Stimulated activated CD8-positive, alpha-beta memory T cell treated with anti-CD3 and anti-CD28 coated beads, Interleukin-12 subunit alpha, Interleukin-12 subunit beta, amount 100 ng/mL, for 4 hours (primary cell): ENCODE results near the gene CATSPERZ.
A peak's percentile ranks its signal among the peaks of the same experiment; 100 is the strongest.

Experiments used
- DNase-seq: peaks from one replicate; pipeline ENCODE4 v3.0.0-alpha.2; 2020; ENCODE audit warnings: low read depth

CATSPERZ gene

GRCh38 chr11:64299847-64300648, at the start of gene CATSPERZ:
Gene CATSPERZ, plus strand, starts transcription at chr11:64300358. Its CDS starts 53 bp downstream, at chr11:64300411.
- DNase-seq, result no peak

GRCh38 chr11:64250415-64251015, 49.6 kb upstream of the CATSPERZ start:
- no peak for DNase-seq

GRCh38 chr11:64251016-64251752, 49.0 kb upstream of the CATSPERZ start, which contains the start of gene PLCB3:
Gene PLCB3, plus strand, starts transcription at chr11:64251530. Its CDS starts 120 bp downstream, at chr11:64251650.
- DNase-seq, result peak; percentile 55

GRCh38 chr11:64251753-64252002, 48.5 kb upstream of the CATSPERZ start:
- DNase-seq, result no peak

GRCh38 chr11:64252003-64252872, 47.9 kb upstream of the CATSPERZ start:
- no peak for DNase-seq

GRCh38 chr11:64253043-64253442, 47.1 kb upstream of the CATSPERZ start:
- no peak for DNase-seq

GRCh38 chr11:64253481-64253880, 46.7 kb upstream of the CATSPERZ start:
- no peak for DNase-seq

- no peak for DNase-seq
These were observed 45.8 kb upstream of the CATSPERZ start for GRCh38 chr11:64254326-64254725.

GRCh38 chr11:64255135-64256128, 44.7 kb upstream of the CATSPERZ start:
- DNase-seq, result no peak

GRCh38 chr11:64256300-64256699, 43.9 kb upstream of the CATSPERZ start:
- no peak for DNase-seq

GRCh38 chr11:64258356-64258755, 41.8 kb upstream of the CATSPERZ start:
- no peak for DNase-seq

- DNase-seq, result no peak
These were observed 41.1 kb upstream of the CATSPERZ start for GRCh38 chr11:64258946-64259532.

- DNase-seq, result no peak
These were observed 40.6 kb upstream of the CATSPERZ start for GRCh38 chr11:64259533-64260067.

GRCh38 chr11:64260147-64260708, 39.9 kb upstream of the CATSPERZ start:
- DNase-seq, result no peak

- DNase-seq, result no peak
These were observed 38.5 kb upstream of the CATSPERZ start for GRCh38 chr11:64261556-64262080.

GRCh38 chr11:64262271-64263002, 37.7 kb upstream of the CATSPERZ start:
- DNase-seq, result no peak

- DNase-seq, result no peak
These were observed 36.9 kb upstream of the CATSPERZ start for GRCh38 chr11:64263021-64263946.

GRCh38 chr11:64263947-64264317, 36.2 kb upstream of the CATSPERZ start:
- no peak for DNase-seq
